ENCODE results near the gene NUP210. TPM values are rescaled to one million over a fixed set of nuclear protein-coding genes. Genes with fewer than 3 reads are reported as not detected.
A peak's percentile ranks its signal among the peaks of the same experiment; 100 is the strongest.

Gene NUP210
- total and polyA plus RNA-seq, 8 donors = 16.0 to 23.5 (median 18.1) TPM

DNA sequence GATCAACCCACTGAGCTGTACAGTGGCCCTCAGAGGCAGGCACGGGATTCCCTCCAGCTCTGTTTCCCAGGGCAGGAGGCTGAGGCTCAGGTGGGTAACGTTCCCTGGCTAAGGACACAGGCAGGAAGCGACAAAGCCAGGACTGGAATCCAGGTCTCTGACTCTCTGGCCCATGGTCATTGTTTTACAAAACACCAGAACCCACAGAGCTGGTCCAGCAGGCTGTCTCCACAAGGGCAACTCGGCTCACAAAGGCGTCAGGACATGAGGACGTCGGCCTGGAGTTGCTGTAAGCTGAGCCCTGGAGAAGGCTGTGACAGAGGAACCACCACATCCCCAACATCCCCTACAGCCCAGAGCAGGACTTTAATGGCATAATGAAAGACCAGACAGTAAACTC lies 30.7 kb downstream of the NUP210 start:
- Histone ChIP-seq H3K27me3 (no peaks in the 10 kb centered on the region), H3K4me1 (no peaks in the 10 kb centered on the region), H3K9me3 (no peaks in the 10 kb centered on the region), H3K4me3 (no peak overlapping the region), H3K27ac (no peak overlapping the region), H3K36me3 (peaks cover 0 to 85% of the 10 kb centered on the region in 2 donors)
- intact Hi-C loops (cut with DNase I) = no loop called here
- no peak for TF ChIP-seq CTCF (IDR thresholded peaks at IDR 0.05)
- DNase-seq = no peak
- ATAC-seq = no peak

- intact Hi-C loops (cut with DNase I) = no loop called here
- DNase-seq (peak in 1 of 4 donors; percentile 67), ATAC-seq (no peak)
- Histone ChIP-seq H3K9me3 (no peaks in the 10 kb centered on the region), H3K4me1 (no peaks in the 10 kb centered on the region), H3K27me3 (no peaks in the 10 kb centered on the region), H3K36me3 (peaks cover 0 to 84% of the 10 kb centered on the region in 2 donors), H3K4me3 (no peak overlapping the region), H3K27ac (no peak overlapping the region)
- TF ChIP-seq CTCF (IDR thresholded peaks at IDR 0.05) = no peak
These were observed 31.3 kb downstream of the NUP210 start for GRCh38 chr3:13388816-13389215.

- no peak for TF ChIP-seq CTCF (IDR thresholded peaks at IDR 0.05)
- no peak overlapping the region for H3K27ac ChIP-seq
- H3K4me3 ChIP-seq = no peak overlapping the region
- intact Hi-C loops (cut with DNase I) = no loop called here
- H3K36me3 ChIP-seq = peaks cover 0 to 83% of the 10 kb centered on the region in 2 donors
- H3K9me3 ChIP-seq = no peaks in the 10 kb centered on the region
- no peaks in the 10 kb centered on the region for H3K4me1 ChIP-seq
- ATAC-seq (no peak), DNase-seq (no peak)
- H3K27me3 ChIP-seq = no peaks in the 10 kb centered on the region
These were observed 34.7 kb downstream of the NUP210 start for GRCh38 chr3:13385373-13385965.

DNA sequence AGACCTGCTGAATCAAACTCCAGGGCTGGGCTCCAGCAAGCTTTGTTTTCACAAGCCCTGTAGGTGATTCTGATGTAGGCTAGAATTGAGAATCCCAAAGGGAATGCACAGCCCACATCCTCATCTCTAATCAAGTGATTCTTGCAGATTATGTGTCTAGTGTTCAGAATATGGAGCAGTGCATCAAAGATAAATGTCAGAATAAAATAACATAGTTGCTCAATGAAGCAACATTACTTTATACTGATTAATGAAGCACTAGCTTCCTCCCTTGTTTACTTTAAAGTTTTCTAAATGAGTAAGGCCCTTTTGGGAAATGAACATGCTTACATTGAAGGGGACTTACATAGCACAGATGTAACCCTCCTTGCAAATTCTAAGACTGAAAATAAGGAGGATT lies 39.2 kb downstream of the NUP210 start:
- TF ChIP-seq CTCF (IDR thresholded peaks at IDR 0.05) = no peak
- no peak overlapping the region for H3K4me3 ChIP-seq
- H3K4me1 ChIP-seq = peaks cover 0 to 5% of the 10 kb centered on the region in 2 donors
- intact Hi-C loops (cut with DNase I) = no loop called here
- no peak for ATAC-seq
- peaks cover 0 to 89% of the 10 kb centered on the region in 2 donors for H3K36me3 ChIP-seq
- H3K9me3 ChIP-seq = no peaks in the 10 kb centered on the region
- DNase-seq = no peak
- no peaks in the 10 kb centered on the region for H3K27me3 ChIP-seq
- no peak overlapping the region for H3K27ac ChIP-seq

DNA sequence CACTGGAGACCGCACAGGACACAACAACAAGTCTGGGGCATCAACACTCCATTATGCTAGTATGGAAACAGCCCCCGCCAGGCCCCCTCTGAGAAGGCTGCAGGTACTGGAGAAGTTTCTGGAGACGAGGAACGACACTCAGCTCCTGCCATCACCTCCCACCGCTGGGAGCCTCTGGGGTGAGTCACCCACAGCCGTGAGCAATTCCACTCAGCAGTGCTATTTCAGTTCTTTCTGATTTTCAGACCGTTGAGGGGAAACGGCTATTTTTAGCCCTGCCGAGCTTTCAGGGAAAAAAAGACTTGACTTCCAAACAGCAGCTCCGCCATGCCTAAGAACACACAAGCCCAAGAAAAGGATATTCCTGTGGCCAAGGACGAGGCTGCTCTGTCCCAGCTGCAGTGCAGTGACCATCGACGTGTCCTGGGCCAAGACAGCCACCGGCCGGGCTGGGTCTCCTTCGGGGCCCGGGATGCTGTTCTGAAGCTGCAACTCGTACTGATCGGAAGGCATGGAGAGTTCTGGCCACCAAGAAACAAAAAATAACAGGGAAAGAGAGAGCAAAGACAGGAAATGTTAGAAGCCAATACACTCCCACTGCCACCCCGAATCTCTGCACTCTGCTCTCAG lies 40.8 kb downstream of the NUP210 start:
- no peak for TF ChIP-seq CTCF (IDR thresholded peaks at IDR 0.05)
- ATAC-seq (peak; percentile 62), DNase-seq (peak in 1 of 4 donors; percentile 61)
- Histone ChIP-seq H3K27ac (no peak overlapping the region), H3K36me3 (peaks cover 0 to 88% of the 10 kb centered on the region in 2 donors), H3K27me3 (no peaks in the 10 kb centered on the region), H3K4me1 (peaks cover 0 to 5% of the 10 kb centered on the region in 2 donors), H3K9me3 (no peaks in the 10 kb centered on the region), H3K4me3 (no peak overlapping the region)
- intact Hi-C loops (cut with DNase I) = no loop called here
